Measurements from ENCODE around the gene RPS17.

RPS17 gene

GRCh38 chr15:82567661-82568060, 27.4 kb upstream of the RPS17 start (continued):
- TF ChIP-seq ZNF565 (CRISPR knock-in tag; conservative IDR thresholded peaks at IDR 0.05; ENCODE audit: low read depth) = no peak
- TF ChIP-seq BACH2 (CRISPR knock-in tag; IDR thresholded peaks at IDR 0.05; ENCODE audit: borderline replicate concordance) = no peak
- TF ChIP-seq OSR1 (CRISPR knock-in tag; IDR thresholded peaks at IDR 0.05) = no peak
- TF ChIP-seq ESRRG (CRISPR knock-in tag; IDR thresholded peaks at IDR 0.05) = no peak

DNA sequence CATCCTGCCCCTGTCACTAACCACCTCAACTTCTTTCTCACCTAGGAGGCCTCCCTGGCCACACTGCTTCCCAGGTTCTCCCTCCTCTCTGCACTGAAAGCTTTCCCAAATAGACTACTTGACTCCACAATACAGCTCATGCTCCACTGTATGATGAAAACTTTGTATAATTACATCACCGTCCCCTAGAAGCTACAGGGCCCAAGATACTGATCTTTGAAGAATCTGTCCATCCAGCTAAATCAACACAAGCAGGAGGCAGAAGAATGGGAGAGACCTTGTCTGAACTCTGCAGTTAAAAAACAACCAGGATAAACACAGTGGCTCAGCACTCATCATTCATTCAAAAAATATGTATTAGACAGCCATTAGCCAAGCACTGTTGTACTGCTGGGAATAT, 26.4 kb upstream of the RPS17 start:
- TF ChIP-seq GLIS3 (CRISPR knock-in tag; IDR thresholded peaks at IDR 0.05) (no peak), CSDC2 (CRISPR knock-in tag; IDR thresholded peaks at IDR 0.05) (no peak), BACH2 (CRISPR knock-in tag; IDR thresholded peaks at IDR 0.05; ENCODE audit: borderline replicate concordance) (no peak), OSR1 (CRISPR knock-in tag; IDR thresholded peaks at IDR 0.05) (no peak), ESRRG (CRISPR knock-in tag; IDR thresholded peaks at IDR 0.05) (no peak), POU6F1 (CRISPR knock-in tag; IDR thresholded peaks at IDR 0.05; ENCODE audit: borderline replicate concordance, low read depth) (no peak), ZNF70 (CRISPR knock-in tag; IDR thresholded peaks at IDR 0.05) (no peak), PPARA (CRISPR knock-in tag; IDR thresholded peaks at IDR 0.05; ENCODE audit: borderline replicate concordance) (no peak), TCF4 (CRISPR knock-in tag; IDR thresholded peaks at IDR 0.05; ENCODE audit: borderline replicate concordance) (no peak), ARNTL (CRISPR knock-in tag; IDR thresholded peaks at IDR 0.05; ENCODE audit: borderline replicate concordance, low read depth) (no peak), ISL1 (CRISPR knock-in tag; IDR thresholded peaks at IDR 0.05) (no peak), TOX (CRISPR knock-in tag; IDR thresholded peaks at IDR 0.05; ENCODE audit: borderline replicate concordance) (no peak), ZNF8 (CRISPR knock-in tag; IDR thresholded peaks at IDR 0.05) (no peak), ZFP3 (CRISPR knock-in tag; IDR thresholded peaks at IDR 0.05) (no peak), ZC3H10 (CRISPR knock-in tag; IDR thresholded peaks at IDR 0.05) (no peak), ZFP30 (CRISPR knock-in tag; IDR thresholded peaks at IDR 0.05) (no peak)
- TF ChIP-seq, protein P1, sequence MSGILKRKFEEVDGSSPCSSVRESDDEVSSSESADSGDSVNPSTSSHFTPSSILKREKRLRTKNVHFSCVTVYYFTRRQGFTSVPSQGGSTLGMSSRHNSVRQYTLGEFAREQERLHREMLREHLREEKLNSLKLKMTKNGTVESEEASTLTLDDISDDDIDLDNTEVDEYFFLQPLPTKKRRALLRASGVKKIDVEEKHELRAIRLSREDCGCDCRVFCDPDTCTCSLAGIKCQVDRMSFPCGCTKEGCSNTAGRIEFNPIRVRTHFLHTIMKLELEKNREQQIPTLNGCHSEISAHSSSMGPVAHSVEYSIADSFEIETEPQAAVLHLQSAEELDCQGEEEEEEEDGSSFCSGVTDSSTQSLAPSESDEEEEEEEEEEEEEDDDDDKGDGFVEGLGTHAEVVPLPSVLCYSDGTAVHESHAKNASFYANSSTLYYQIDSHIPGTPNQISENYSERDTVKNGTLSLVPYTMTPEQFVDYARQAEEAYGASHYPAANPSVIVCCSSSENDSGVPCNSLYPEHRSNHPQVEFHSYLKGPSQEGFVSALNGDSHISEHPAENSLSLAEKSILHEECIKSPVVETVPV (CRISPR knock-in tag; IDR thresholded peaks at IDR 0.05) = no peak
- TF ChIP-seq, protein P2, sequence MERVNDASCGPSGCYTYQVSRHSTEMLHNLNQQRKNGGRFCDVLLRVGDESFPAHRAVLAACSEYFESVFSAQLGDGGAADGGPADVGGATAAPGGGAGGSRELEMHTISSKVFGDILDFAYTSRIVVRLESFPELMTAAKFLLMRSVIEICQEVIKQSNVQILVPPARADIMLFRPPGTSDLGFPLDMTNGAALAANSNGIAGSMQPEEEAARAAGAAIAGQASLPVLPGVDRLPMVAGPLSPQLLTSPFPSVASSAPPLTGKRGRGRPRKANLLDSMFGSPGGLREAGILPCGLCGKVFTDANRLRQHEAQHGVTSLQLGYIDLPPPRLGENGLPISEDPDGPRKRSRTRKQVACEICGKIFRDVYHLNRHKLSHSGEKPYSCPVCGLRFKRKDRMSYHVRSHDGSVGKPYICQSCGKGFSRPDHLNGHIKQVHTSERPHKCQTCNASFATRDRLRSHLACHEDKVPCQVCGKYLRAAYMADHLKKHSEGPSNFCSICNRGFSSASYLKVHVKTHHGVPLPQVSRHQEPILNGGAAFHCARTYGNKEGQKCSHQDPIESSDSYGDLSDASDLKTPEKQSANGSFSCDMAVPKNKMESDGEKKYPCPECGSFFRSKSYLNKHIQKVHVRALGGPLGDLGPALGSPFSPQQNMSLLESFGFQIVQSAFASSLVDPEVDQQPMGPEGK (CRISPR knock-in tag; IDR thresholded peaks at IDR 0.05; ENCODE audit: borderline replicate concordance) = no peak
- TF ChIP-seq, protein P3, sequence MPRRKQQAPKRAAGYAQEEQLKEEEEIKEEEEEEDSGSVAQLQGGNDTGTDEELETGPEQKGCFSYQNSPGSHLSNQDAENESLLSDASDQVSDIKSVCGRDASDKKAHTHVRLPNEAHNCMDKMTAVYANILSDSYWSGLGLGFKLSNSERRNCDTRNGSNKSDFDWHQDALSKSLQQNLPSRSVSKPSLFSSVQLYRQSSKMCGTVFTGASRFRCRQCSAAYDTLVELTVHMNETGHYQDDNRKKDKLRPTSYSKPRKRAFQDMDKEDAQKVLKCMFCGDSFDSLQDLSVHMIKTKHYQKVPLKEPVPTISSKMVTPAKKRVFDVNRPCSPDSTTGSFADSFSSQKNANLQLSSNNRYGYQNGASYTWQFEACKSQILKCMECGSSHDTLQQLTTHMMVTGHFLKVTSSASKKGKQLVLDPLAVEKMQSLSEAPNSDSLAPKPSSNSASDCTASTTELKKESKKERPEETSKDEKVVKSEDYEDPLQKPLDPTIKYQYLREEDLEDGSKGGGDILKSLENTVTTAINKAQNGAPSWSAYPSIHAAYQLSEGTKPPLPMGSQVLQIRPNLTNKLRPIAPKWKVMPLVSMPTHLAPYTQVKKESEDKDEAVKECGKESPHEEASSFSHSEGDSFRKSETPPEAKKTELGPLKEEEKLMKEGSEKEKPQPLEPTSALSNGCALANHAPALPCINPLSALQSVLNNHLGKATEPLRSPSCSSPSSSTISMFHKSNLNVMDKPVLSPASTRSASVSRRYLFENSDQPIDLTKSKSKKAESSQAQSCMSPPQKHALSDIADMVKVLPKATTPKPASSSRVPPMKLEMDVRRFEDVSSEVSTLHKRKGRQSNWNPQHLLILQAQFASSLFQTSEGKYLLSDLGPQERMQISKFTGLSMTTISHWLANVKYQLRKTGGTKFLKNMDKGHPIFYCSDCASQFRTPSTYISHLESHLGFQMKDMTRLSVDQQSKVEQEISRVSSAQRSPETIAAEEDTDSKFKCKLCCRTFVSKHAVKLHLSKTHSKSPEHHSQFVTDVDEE (CRISPR knock-in tag; IDR thresholded peaks at IDR 0.05) = no peak
- ATAC-seq = no peak

DNA sequence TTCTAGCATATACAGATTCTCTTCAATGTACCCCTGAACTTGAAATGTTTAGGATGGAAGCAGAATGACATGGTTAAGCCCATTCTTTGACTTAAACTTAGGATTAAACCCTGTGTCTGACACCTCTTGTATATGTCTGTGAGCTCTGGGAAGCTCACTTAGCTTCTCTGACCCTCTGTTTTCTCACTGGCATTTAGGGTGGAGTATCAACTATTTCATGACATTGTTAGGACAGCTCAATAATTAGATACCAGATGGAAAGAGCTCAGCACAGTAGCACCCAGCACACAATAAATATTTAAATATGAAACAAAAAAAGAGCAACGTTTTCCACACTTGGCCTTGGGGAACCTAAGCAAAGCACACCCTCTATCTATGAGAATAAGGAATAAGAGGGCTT, 18.2 kb upstream of the RPS17 start:
- TF ChIP-seq ESRRG (CRISPR knock-in tag; IDR thresholded peaks at IDR 0.05) (no peak), ZNF565 (CRISPR knock-in tag; conservative IDR thresholded peaks at IDR 0.05; ENCODE audit: low read depth) (no peak), ISL1 (CRISPR knock-in tag; IDR thresholded peaks at IDR 0.05) (no peak), BACH2 (CRISPR knock-in tag; IDR thresholded peaks at IDR 0.05; ENCODE audit: borderline replicate concordance) (no peak), GLIS3 (CRISPR knock-in tag; IDR thresholded peaks at IDR 0.05) (no peak)
- ATAC-seq = no peak

GRCh38 chr15:82556315-82557035, 16.2 kb upstream of the RPS17 start:
- ATAC-seq = no peak
- TF ChIP-seq ESRRG (CRISPR knock-in tag; IDR thresholded peaks at IDR 0.05) (no peak), TCF4 (CRISPR knock-in tag; IDR thresholded peaks at IDR 0.05; ENCODE audit: borderline replicate concordance) (0 out of 2 replicates have a peak, but pooled peaks have one; percentile 28), POU6F1 (CRISPR knock-in tag; IDR thresholded peaks at IDR 0.05; ENCODE audit: borderline replicate concordance, low read depth) (no peak; the same call in 1 of the 2 replicates), ZC3H10 (CRISPR knock-in tag; IDR thresholded peaks at IDR 0.05) (no peak), TOX (CRISPR knock-in tag; IDR thresholded peaks at IDR 0.05; ENCODE audit: borderline replicate concordance) (no peak), ISL1 (CRISPR knock-in tag; IDR thresholded peaks at IDR 0.05) (peak; percentile 91), PPARA (CRISPR knock-in tag; IDR thresholded peaks at IDR 0.05; ENCODE audit: borderline replicate concordance) (no peak), OSR1 (CRISPR knock-in tag; IDR thresholded peaks at IDR 0.05) (no peak)
- TF ChIP-seq, protein P2 (CRISPR knock-in tag; IDR thresholded peaks at IDR 0.05; ENCODE audit: borderline replicate concordance) = no peak
